Osteoblast (primary cell): Measurements from ENCODE around the gene S100A5. TPM values are rescaled to one million over a fixed set of nuclear protein-coding genes. Genes with fewer than 3 reads are reported as not detected.

Experiments
- DNase-seq: peaks from one replicate; pipeline ENCODE4 v3.0.0; 2011; ENCODE audit warnings: low spot score, mixed read lengths; ENCODE audit not compliant: insufficient read length; ENCODE audit errors: missing footprints
- H2AFZ ChIP-seq: 2 replicates; pipeline ENCODE4 v1.6.0; 2011; ENCODE audit warnings: mild to moderate bottlenecking, low read length
- H3K27ac ChIP-seq: 2 replicates; pipeline ENCODE4 v1.5.1; 2011; ENCODE audit warnings: mild to moderate bottlenecking, low read depth, low read length, moderate library complexity
- H3K27me3 ChIP-seq: 2 replicates; pipeline ENCODE4 v1.6.0; 2012; ENCODE audit warnings: mild to moderate bottlenecking, control low read depth, inconsistent platforms, low read length, moderate library complexity; ENCODE audit not compliant: insufficient read depth
- H3K36me3 ChIP-seq: 2 replicates; pipeline ENCODE4 v1.5.1; 2011; ENCODE audit warnings: mild to moderate bottlenecking, low read length, control low read depth, moderate library complexity; ENCODE audit not compliant: insufficient read depth
- H3K4me1 ChIP-seq: 2 replicates; pipeline ENCODE4 v1.5.1; 2011; ENCODE audit warnings: mild to moderate bottlenecking, low read length, control low read depth, moderate library complexity; ENCODE audit not compliant: insufficient read depth
- H3K4me2 ChIP-seq: 2 replicates; pipeline ENCODE4 v1.6.0; 2011; ENCODE audit warnings: mild to moderate bottlenecking, low read length; ENCODE audit not compliant: insufficient read depth
- H3K4me3 ChIP-seq: fragments of 200-600 bp; sonication (generic); 3 replicates; pipeline ENCODE4 v1.5.1; 2012; ENCODE audit warnings: mild to moderate bottlenecking, low read length, inconsistent platforms; ENCODE audit not compliant: insufficient read depth
- H3K79me2 ChIP-seq: 2 replicates; pipeline ENCODE4 v1.6.0; 2012; ENCODE audit warnings: mild to moderate bottlenecking, low read length, control low read depth, inconsistent platforms; ENCODE audit not compliant: insufficient read depth
- H3K9me3 ChIP-seq: 2 replicates; pipeline ENCODE4 v1.5.1; 2011; ENCODE audit warnings: low read depth, low read length, control low read depth
- H4K20me1 ChIP-seq: 2 replicates; pipeline ENCODE4 v1.6.0; 2012; ENCODE audit warnings: mild to moderate bottlenecking, low read length, control low read depth; ENCODE audit not compliant: insufficient read depth
- total RNA-seq: library from RNA; depleted of rRNA; stranded (reverse); fragments of >200 nt; gene quantifications from 2 replicates; pipeline ENCODE4 v1.2.3, GENCODE V29; 2012
- TF ChIP-seq, protein P1 (sequence below): IDR thresholded peaks from 2 replicates; pipeline ENCODE4 v1.5.1; 2011; ENCODE audit warnings: mild to moderate bottlenecking, low read depth, low read length, moderate library complexity; ENCODE audit errors: extremely low read depth

Gene S100A5
- total RNA-seq, 1 donor = not detected

DNA sequence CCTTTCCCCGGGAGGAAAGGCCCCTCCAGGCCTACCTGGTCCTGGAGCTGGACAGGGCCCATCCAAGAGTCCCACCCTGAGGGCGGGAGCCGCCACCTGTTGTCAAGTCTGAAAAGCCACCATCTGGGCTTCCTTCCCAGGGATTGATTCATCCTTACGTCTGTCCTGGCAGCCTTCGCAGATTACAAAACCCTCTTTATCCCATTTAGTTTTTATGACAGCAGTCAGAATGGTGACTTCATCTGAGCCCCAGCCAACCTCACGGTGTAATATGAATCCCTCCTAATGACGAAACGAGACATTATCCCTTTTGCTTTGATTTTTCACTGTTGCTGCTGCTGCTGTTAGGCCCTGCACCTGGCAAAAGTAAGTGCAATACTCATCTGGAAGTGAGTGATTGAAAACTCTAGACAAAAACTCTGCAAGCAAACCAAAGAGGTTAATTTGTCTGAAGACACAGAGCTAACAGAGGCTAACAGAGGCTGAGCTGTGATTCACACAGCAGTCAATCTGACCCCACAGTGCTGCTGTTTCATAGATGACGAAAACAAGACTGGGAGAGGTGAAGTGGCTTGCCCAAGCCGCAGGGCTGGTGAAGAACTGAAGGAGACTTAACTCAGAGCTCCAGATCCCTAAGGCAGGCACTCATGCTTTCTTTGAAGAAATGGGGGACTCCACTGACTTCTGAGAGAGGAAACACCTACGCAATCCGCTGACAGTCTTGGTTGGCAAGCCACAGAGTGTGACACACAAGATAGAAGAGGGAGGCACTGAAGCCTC is 50.3 kb downstream of the S100A5 start:
- DNase-seq = peak; percentile 94
- TF ChIP-seq, protein P1, sequence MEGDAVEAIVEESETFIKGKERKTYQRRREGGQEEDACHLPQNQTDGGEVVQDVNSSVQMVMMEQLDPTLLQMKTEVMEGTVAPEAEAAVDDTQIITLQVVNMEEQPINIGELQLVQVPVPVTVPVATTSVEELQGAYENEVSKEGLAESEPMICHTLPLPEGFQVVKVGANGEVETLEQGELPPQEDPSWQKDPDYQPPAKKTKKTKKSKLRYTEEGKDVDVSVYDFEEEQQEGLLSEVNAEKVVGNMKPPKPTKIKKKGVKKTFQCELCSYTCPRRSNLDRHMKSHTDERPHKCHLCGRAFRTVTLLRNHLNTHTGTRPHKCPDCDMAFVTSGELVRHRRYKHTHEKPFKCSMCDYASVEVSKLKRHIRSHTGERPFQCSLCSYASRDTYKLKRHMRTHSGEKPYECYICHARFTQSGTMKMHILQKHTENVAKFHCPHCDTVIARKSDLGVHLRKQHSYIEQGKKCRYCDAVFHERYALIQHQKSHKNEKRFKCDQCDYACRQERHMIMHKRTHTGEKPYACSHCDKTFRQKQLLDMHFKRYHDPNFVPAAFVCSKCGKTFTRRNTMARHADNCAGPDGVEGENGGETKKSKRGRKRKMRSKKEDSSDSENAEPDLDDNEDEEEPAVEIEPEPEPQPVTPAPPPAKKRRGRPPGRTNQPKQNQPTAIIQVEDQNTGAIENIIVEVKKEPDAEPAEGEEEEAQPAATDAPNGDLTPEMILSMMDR = no peak
- peaks cover 3% of the 10 kb centered on the region for H4K20me1 ChIP-seq
- H3K27me3 ChIP-seq = peaks cover 5% of the 10 kb centered on the region
- peak overlapping the region; percentile 75 for H3K4me2 ChIP-seq
- H3K9me3 ChIP-seq = no peaks in the 10 kb centered on the region
- peak overlapping the region; percentile 95 for H3K27ac ChIP-seq
- peaks cover 22% of the 10 kb centered on the region for H3K4me1 ChIP-seq
- no peaks in the 10 kb centered on the region for H3K79me2 ChIP-seq
- peak overlapping the region; percentile 81 for H2AFZ ChIP-seq
- peak overlapping the region; percentile 43 for H3K4me3 ChIP-seq
- H3K36me3 ChIP-seq = no peaks in the 10 kb centered on the region

DNA sequence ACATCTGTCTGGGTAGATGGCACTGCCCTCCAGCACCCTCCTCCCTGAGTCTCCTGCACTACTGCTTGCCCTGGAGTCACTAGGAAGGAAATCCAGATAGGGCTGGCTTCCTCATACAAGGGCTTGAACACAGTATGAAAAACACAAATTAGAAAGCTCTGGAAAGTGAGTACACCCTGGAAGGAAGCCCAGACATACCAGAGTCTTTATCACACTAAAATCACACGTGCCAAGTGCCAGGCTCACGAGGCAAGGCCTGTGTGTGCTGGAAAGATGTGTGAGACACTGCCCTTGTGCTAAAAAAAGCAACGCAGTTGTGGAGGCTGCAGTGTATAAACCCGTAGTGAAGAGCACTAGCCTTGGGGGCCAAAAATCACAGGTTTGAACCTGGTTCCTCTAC is 52.0 kb downstream of the S100A5 start:
- Histone ChIP-seq H3K4me1 (peaks cover 22% of the 10 kb centered on the region), H2AFZ (no peak overlapping the region), H3K27me3 (peaks cover 19% of the 10 kb centered on the region), H3K4me3 (no peak overlapping the region), H3K27ac (no peak overlapping the region), H3K4me2 (peak overlapping the region; percentile 21), H3K36me3 (no peaks in the 10 kb centered on the region), H4K20me1 (peaks cover 3% of the 10 kb centered on the region), H3K79me2 (no peaks in the 10 kb centered on the region), H3K9me3 (no peaks in the 10 kb centered on the region)
- peak; percentile 83 for DNase-seq
- TF ChIP-seq, protein P1 = no peak

DNA sequence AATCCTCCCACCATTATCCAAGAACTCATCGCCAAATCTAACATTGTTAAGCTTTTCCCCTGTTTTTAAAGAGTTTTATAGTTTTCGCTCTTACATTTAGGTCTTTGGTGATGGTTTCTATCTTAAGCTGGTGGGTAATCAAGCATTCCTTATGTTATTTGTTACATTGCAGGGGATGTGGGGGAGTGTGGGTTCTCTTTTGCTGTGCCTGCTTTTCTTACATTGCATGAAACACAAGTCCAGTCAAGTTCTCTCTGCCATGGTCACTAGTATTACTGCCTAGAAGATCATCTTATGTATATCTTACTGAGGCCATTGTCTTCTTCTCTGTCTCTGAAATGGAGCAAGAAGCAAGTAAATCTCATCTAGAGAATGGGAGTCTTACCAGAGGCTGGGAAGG is 53.0 kb downstream of the S100A5 start:
- TF ChIP-seq, protein P1 = no peak
- Histone ChIP-seq H3K27me3 (peaks cover 22% of the 10 kb centered on the region), H3K9me3 (no peaks in the 10 kb centered on the region), H3K79me2 (no peaks in the 10 kb centered on the region), H2AFZ (no peak overlapping the region), H3K36me3 (no peaks in the 10 kb centered on the region), H4K20me1 (peaks cover 3% of the 10 kb centered on the region), H3K27ac (no peak overlapping the region), H3K4me1 (peaks cover 22% of the 10 kb centered on the region), H3K4me3 (no peak overlapping the region), H3K4me2 (no peak overlapping the region)
- DNase-seq = no peak

Other genes with a start within 250 kb of the S100A5 start
- not detected in 2 replicates for gene PGLYRP3, start 228.0 kb downstream of the S100A5 start, total RNA-seq
- not detected in 2 replicates for gene PGLYRP4, start 192.1 kb downstream of the S100A5 start, total RNA-seq
- 0.36 and 0.59 TPM in 2 replicates for gene S100A9, start 183.1 kb downstream of the S100A5 start, total RNA-seq
- gene S100A12, start 165.3 kb downstream of the S100A5 start, total RNA-seq = not detected in 2 replicates
- not detected in 2 replicates for gene S100A8, start 149.9 kb downstream of the S100A5 start, total RNA-seq
- not detected in 2 replicates for gene S100A7A, start 124.4 kb downstream of the S100A5 start, total RNA-seq
- not detected in 2 replicates for gene S100A7, start 80.3 kb downstream of the S100A5 start, total RNA-seq
- 1,187 and 1,317 TPM in 2 replicates for gene S100A6, start 4.9 kb downstream of the S100A5 start, total RNA-seq
- gene S100A4, start 4.9 kb upstream of the S100A5 start, total RNA-seq = 21.5 and 63.0 TPM in 2 replicates
- gene S100A3, start 8.3 kb upstream of the S100A5 start, total RNA-seq = 4.4 and 7.6 TPM in 2 replicates
- gene S100A2, start 24.9 kb upstream of the S100A5 start, total RNA-seq = 1.8 and 2.1 TPM in 2 replicates
- 160 and 190 TPM in 2 replicates for gene S100A16, start 72.2 kb upstream of the S100A5 start, total RNA-seq
- 0.36 TPM in 1 of 2 replicates, not detected in the other for gene S100A14, start 75.4 kb upstream of the S100A5 start, total RNA-seq
- gene S100A13, start 86.6 kb upstream of the S100A5 start, total RNA-seq = 121 and 165 TPM in 2 replicates
- gene S100A1, start 87.5 kb upstream of the S100A5 start, total RNA-seq = 0.29 TPM in 1 of 2 replicates, not detected in the other
- 38.9 and 40.9 TPM in 2 replicates for gene CHTOP, start 93.1 kb upstream of the S100A5 start, total RNA-seq
- gene SNAPIN, start 117.8 kb upstream of the S100A5 start, total RNA-seq = 53.6 TPM in 2 replicates
- 130 and 142 TPM in 2 replicates for gene ILF2, start 130.1 kb upstream of the S100A5 start, total RNA-seq
- under 0.01 TPM in 1 of 2 replicates, not detected in the other for gene NPR1, start 137.8 kb upstream of the S100A5 start, total RNA-seq
- 42.4 and 42.7 TPM in 2 replicates for gene INTS3, start 187.1 kb upstream of the S100A5 start, total RNA-seq
- 9.4 and 13.8 TPM in 2 replicates for gene SLC27A3, start 234.5 kb upstream of the S100A5 start, total RNA-seq